HepG2 (cell line): ENCODE results near the gene FAM83C. TPM values are rescaled to one million over a fixed set of nuclear protein-coding genes. Genes with fewer than 3 reads are reported as not detected.

ENCODE experiments used
- ATRX ChIP-seq: sonication (generic); formaldehyde crosslinking; IDR thresholded peaks from 2 replicates; pipeline ENCODE4 v1.4.0; 2020; ENCODE audit warnings: missing genetic modification reagents, borderline replicate concordance
- FOXO4 ChIP-seq: sonication (generic); formaldehyde crosslinking; conservative IDR thresholded peaks from 2 replicates; pipeline ENCODE4 v1.8.1; 2023; ENCODE audit warnings: missing genetic modification reagents
- GMEB1 ChIP-seq: sonication (generic); formaldehyde crosslinking; IDR thresholded peaks from 2 replicates; pipeline ENCODE4 v1.5.1; 2020; ENCODE audit warnings: missing genetic modification reagents, mild to moderate bottlenecking, borderline replicate concordance
- MAZ ChIP-seq, 2 experiments: sonication (generic) in 1 of 2; formaldehyde crosslinking in 1 of 2; IDR thresholded peaks; 2 replicates each; pipeline versions ENCODE4 v1.5.0 to v1.6.1; 2012 to 2020; ENCODE audit warnings: low read depth in 2 of 2, mild to moderate bottlenecking in 2 of 2, borderline replicate concordance in 1 of 2, improper control_type of control experiment in 1 of 2, low read length in 1 of 2, missing genetic modification reagents in 1 of 2, moderate library complexity in 1 of 2
- PRMT3 ChIP-seq: sonication (generic); formaldehyde crosslinking; IDR thresholded peaks from 2 replicates; pipeline ENCODE4 v1.8.1; 2022; ENCODE audit warnings: low read depth, mild to moderate bottlenecking, moderate library complexity, missing genetic modification reagents, borderline replicate concordance
- SMARCC2 ChIP-seq: fragments of 450-650 bp; IDR thresholded peaks from 2 replicates; pipeline ENCODE4 v1.6.1; 2017; ENCODE audit warnings: antibody characterized with exemption, mild to moderate bottlenecking
- TGIF2 ChIP-seq: IDR thresholded peaks from 2 replicates; pipeline ENCODE4 v1.6.1; 2016; ENCODE audit warnings: control low read depth, missing compliant biosample characterization
- XBP1 ChIP-seq: sonication (generic); formaldehyde crosslinking; IDR thresholded peaks from 2 replicates; pipeline ENCODE4 v1.5.0; 2020; ENCODE audit warnings: missing genetic modification reagents
- ZNF253 ChIP-seq: sonication (generic); formaldehyde crosslinking; IDR thresholded peaks from 2 replicates; pipeline ENCODE4 v1.8.0; 2022; ENCODE audit warnings: mild to moderate bottlenecking, missing genetic modification reagents, borderline replicate concordance
- ZNF512 ChIP-seq: sonication (generic); formaldehyde crosslinking; IDR thresholded peaks from 2 replicates; pipeline ENCODE4 v1.4.0; 2020; ENCODE audit warnings: mild to moderate bottlenecking, missing genetic modification reagents
- ZNF878 ChIP-seq: sonication (generic); formaldehyde crosslinking; IDR thresholded peaks from 2 replicates; pipeline ENCODE4 v1.8.1; 2023; ENCODE audit warnings: mild to moderate bottlenecking, missing genetic modification reagents, moderate library complexity
- polyA plus RNA-seq, 8 experiments: library from polyadenylated mRNA; depleted of rRNA in 3 of 8; stranded (reverse) in 7 of 8; unstranded in 1 of 8; fragments of >200 nt; fragmentation: Illumina TruSeq in 4 of 8; extraction: Trizol in 4 of 8; gene quantifications; 2 replicates each; pipeline versions ENCODE4 v1.2.1 to v1.2.3, GENCODE V29; 2011 to 2016; ENCODE audit warnings: low read depth in 4 of 8, missing spikeins in 1 of 8, mixed read lengths in 1 of 8; ENCODE audit not compliant: insufficient read depth in 1 of 8
- total RNA-seq, 5 experiments: library from RNA; depleted of rRNA; stranded (reverse); fragments of >200 nt; fragmentation: Illumina TruSeq; extraction: Trizol; gene quantifications; 2 replicates each; pipeline ENCODE4 v1.2.3, GENCODE V29; 2016; ENCODE audit warnings: low read depth in 1 of 5
- TF ChIP-seq, protein P1 (sequence below): sonication (generic); formaldehyde crosslinking; IDR thresholded peaks from 2 replicates; pipeline ENCODE4 v1.5.0; 2020; ENCODE audit warnings: mild to moderate bottlenecking, missing genetic modification reagents
- TF ChIP-seq, protein P2 (sequence below): sonication (generic); formaldehyde crosslinking; IDR thresholded peaks from 2 replicates; pipeline ENCODE4 v1.5.0; 2020; ENCODE audit warnings: mild to moderate bottlenecking, missing genetic modification reagents
- TF ChIP-seq, protein P3 (sequence below): sonication (generic); formaldehyde crosslinking; IDR thresholded peaks from 2 replicates; pipeline ENCODE4 v1.5.0; 2020; ENCODE audit warnings: mild to moderate bottlenecking, missing genetic modification reagents, moderate library complexity

FAM83C gene
- total and polyA plus RNA-seq, 2 of the 13 experiments (the other 11 are each of a cell fraction or from before 2014, with no cell fraction given): 0.04 TPM; not detected in 1

DNA sequence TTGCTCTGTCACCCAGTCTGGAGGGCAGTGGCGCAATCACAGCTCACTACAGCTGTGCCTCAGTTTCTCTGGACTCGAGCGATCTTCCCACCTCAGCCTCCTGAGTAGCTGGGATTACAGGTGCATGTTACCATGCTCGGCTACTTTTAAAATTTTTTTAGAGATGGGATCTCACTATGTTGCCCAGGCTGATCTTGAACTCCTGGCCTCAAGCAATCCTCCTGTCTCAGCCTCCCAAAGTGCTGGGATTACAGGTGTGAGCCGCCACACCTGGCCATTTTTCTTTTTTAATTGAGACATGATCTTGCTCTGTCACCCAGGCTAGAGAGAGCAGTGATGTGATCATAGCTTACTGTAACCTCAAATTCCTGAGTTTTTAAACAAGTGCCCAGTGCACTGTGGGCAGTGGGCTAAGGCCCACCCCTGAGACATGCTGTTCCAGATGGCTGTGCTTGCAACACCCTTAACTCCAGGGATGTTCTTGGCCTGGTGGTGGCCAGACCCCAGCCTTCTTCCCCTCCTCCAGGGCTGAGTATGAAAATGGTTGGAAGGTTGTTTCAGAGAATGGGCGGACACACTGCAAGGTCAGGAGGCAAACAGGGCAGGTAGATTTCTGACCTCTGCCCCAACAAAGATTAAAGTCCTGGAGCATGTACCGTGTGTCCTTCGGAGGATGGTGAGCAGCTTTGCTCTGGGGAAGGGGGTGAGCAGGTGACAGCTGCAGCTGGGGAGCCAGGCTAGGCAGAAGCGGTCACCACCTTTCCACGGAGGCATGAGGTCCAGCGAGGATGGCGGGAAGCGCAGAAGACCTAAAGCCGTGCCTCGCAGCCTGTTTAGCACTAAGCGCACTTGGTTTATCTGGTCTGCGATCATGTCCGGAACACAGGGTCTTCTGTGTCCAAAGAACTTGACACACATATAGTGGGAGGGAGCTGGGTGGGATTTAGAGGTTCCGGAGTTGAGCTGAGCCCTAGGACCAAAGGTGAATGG lies 1.4 kb upstream of the FAM83C start (continued):
- TF ChIP-seq, protein P1, sequence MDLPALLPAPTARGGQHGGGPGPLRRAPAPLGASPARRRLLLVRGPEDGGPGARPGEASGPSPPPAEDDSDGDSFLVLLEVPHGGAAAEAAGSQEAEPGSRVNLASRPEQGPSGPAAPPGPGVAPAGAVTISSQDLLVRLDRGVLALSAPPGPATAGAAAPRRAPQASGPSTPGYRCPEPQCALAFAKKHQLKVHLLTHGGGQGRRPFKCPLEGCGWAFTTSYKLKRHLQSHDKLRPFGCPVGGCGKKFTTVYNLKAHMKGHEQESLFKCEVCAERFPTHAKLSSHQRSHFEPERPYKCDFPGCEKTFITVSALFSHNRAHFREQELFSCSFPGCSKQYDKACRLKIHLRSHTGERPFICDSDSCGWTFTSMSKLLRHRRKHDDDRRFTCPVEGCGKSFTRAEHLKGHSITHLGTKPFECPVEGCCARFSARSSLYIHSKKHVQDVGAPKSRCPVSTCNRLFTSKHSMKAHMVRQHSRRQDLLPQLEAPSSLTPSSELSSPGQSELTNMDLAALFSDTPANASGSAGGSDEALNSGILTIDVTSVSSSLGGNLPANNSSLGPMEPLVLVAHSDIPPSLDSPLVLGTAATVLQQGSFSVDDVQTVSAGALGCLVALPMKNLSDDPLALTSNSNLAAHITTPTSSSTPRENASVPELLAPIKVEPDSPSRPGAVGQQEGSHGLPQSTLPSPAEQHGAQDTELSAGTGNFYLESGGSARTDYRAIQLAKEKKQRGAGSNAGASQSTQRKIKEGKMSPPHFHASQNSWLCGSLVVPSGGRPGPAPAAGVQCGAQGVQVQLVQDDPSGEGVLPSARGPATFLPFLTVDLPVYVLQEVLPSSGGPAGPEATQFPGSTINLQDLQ (CRISPR knock-in tag): no peak
- TF ChIP-seq, protein P2, sequence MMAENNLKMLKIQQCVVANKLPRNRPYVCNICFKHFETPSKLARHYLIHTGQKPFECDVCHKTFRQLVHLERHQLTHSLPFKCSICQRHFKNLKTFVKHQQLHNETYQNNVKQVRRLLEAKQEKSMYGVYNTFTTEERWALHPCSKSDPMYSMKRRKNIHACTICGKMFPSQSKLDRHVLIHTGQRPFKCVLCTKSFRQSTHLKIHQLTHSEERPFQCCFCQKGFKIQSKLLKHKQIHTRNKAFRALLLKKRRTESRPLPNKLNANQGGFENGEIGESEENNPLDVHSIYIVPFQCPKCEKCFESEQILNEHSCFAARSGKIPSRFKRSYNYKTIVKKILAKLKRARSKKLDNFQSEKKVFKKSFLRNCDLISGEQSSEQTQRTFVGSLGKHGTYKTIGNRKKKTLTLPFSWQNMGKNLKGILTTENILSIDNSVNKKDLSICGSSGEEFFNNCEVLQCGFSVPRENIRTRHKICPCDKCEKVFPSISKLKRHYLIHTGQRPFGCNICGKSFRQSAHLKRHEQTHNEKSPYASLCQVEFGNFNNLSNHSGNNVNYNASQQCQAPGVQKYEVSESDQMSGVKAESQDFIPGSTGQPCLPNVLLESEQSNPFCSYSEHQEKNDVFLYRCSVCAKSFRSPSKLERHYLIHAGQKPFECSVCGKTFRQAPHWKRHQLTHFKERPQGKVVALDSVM (CRISPR knock-in tag): peak; percentile 49; the same call in 1 of the 2 replicates
- TF ChIP-seq, protein P3, sequence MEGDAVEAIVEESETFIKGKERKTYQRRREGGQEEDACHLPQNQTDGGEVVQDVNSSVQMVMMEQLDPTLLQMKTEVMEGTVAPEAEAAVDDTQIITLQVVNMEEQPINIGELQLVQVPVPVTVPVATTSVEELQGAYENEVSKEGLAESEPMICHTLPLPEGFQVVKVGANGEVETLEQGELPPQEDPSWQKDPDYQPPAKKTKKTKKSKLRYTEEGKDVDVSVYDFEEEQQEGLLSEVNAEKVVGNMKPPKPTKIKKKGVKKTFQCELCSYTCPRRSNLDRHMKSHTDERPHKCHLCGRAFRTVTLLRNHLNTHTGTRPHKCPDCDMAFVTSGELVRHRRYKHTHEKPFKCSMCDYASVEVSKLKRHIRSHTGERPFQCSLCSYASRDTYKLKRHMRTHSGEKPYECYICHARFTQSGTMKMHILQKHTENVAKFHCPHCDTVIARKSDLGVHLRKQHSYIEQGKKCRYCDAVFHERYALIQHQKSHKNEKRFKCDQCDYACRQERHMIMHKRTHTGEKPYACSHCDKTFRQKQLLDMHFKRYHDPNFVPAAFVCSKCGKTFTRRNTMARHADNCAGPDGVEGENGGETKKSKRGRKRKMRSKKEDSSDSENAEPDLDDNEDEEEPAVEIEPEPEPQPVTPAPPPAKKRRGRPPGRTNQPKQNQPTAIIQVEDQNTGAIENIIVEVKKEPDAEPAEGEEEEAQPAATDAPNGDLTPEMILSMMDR: no peak
- TF ChIP-seq ZNF512 (no peak), ATRX (no peak), GMEB1 (CRISPR knock-in tag) (no peak), ZNF878 (CRISPR knock-in tag) (no peak), TGIF2 (CRISPR knock-in tag) (0 out of 2 replicates have a peak, but pooled peaks have one; percentile 30), FOXO4 (CRISPR knock-in tag) (0 out of 2 replicates have a peak, but pooled peaks have one; percentile 88), PRMT3 (no peak), MAZ (IDR thresholded peaks at IDR 0.05; ENCODE audit: borderline replicate concordance, low read depth, low read length) (no peak), MAZ (CRISPR knock-in tag; IDR thresholded peaks at IDR 0.05; ENCODE audit: low read depth) (no peak; the same call in 1 of the 2 replicates), ZNF253 (no peak), SMARCC2 (no peak), XBP1 (CRISPR knock-in tag) (no peak)
